NCI-H1417 treated with DMSO at 0.1 percent for 48 hours (cell line): ENCODE results near the gene SMAD5.

Source experiments
- DNase-seq: peaks from one replicate; lab custom pipeline; 2025; lab: John Stamatoyannopoulos, UW

The SMAD5 gene

DNA sequence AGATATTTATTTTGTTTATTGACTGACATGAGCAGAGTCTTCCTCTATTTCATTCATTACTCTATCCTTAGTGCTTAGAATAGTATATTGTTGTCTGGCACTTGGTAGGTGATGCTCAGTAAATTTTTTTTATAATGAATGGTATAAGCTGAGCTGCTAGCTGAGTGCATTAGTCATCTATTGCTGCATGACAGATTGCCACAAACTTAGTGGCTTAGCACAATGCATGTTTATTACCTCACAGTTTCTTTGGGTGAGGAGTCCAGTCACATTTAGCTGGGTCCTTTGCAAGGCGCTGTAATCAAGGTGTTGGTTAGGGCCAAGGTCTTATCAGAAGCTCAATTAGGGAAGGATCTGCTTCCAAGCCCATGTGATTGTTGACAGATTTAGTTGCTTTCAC is 23.1 kb downstream of the SMAD5 start:
- DNase-seq: no peak

DNA sequence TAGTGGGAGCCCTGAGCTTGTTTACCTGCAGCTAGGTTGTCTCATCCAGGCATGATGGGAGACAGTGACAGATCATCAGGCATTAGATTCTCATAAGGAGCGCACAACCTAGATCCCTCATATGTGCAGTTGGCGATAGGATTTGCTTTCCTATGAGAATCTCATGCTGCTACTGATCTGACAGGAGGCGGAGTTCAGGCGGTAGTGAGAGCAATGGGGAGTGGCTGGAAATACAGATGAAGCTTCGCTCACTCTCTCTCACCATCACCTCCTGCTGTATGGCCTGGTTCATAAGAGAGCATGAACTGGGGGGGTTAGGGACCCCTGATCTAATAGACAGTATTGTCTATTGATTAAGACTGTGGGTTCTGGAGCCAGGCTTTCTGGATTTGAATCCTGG is 24.9 kb downstream of the SMAD5 start:
- DNase-seq: no peak

DNA sequence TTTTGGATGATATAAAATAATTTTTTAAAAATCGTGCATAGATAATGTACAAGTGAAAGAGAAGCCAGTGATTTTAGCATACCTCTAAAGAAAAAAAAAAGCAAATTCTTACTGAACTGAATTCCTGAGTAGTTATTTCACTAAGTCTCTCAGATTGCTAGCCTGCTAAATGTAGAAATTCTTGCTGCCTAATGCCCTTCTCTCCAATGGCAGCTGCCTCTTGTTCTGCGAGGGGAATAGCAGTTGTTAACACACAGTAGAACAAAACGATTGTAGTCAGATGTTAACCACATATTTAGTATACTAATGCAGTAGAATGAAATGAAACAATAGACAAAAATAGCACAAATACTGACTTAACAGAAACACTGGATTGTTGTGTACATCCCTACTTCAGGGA is 26.8 kb downstream of the SMAD5 start:
- no peak for DNase-seq

DNA sequence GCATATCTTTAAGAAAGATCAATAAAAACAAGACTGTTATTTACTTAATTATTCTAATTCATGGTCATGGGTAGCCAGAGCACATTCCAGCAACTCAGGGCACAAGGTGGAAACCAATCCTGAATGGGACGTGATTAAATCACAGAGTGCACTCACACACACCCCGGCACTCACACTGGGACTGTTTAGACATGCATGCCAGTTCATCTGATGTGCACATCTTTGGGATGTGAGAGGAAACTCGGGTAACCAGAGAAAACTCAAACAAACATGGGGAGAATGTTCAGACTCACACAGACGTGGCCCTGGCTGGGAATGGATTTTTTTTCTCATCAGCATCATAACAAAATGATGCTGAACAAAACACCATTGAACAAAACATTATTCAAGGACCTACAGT is 29.4 kb downstream of the SMAD5 start:
- DNase-seq: no peak

DNA sequence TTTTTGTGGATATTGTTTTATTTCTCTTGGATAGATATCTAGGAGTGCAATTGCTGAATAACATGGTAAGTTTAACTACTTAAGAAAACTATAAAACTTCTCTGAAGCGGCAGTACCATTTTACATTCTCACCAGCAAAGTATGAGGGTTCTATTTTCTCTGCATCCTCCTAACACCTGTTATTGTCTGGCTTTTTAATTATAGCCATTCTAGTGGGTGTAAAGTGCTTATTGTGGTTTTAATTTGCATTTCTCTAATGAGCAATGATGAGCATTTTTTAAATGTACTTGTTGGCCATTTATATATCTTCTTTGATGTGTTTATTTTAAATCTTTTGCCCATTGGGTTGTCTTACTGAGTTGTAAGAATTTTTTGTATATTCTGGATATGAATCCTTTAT is 31.6 kb downstream of the SMAD5 start:
- DNase-seq: no peak

DNA sequence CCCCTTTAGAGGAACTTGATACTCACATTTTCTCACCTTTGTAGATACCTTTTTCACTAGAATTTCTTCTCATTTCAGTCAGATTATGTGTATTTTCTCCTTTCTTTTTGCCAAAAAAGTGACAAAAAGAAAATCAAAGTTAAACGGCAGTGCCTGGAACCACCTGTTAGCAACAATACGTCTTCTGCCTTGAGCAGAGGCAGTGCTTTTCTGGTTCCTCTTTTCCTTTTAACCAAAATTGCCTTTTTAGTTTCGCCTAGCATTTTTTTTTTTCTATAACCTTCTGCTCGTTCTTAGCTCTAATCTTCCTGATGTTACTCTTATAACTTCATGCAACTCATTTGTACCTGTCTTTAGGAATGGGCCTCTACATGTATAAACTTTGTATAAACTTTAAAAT is 34.3 kb downstream of the SMAD5 start:
- DNase-seq: no peak

DNA sequence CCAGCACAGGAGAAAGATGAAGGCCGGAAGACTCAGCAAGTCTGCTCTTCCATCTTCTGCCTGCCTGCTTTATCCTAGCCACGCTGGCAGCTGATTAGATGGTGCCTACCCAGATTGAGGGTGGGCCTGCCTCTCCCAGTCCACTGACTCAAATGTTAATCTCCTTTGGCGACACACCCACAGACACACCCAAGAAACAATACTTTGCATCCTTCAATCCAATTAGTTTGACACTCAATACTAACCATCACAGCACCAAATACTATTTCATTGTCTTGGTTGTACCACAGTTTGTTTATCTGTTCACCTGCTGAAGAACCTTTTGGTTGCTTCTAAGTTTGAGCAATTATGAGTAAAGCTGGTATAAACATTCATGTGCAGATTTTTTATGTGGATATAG is 36.6 kb downstream of the SMAD5 start:
- no peak for DNase-seq

DNA sequence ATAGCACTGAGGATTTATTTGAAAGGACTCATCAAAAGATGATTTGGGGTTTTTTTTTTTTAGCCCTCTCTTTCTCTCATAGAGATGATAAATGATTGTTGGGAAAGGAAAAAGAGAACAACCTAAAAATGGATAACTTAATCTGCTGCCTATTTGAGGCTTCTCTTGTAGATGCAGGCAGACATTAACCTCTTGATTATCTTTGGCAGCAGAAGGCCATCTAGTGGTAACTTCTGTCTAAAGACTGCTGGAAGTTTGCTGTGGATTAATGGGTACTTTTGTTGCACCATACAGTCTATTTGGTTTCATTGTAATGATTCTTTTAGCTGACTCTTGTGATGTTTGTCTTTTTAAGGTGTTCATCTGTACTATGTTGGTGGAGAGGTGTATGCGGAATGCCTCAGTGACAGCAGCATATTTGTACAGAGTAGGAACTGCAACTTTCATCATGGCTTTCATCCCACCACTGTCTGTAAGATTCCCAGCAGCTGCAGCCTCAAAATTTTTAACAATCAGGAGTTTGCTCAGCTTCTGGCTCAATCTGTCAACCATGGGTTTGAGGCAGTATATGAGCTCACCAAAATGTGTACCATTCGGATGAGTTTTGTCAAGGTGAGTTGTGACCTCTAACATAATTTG is 41.5 kb downstream of the SMAD5 start:
- DNase-seq: no peak

DNA sequence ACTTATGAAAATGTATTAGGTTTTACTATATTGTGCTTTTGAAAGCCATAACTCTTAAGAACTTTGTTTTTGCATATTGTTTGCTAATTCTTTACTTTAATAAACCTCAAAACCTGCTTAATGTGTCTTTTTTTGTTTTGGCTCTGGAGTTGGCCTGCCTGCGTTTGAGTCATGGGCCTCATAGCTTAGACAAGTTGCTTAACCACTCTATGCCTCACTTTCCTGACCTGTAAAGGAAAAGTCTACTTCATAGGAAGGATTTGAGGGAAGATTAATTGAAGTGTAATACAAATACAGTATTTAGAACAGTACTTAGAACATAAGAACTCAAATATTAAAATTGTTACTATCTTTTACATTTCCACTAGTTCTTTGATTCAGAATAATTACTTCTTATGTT is 50.0 kb downstream of the SMAD5 start:
- DNase-seq: no peak

DNA sequence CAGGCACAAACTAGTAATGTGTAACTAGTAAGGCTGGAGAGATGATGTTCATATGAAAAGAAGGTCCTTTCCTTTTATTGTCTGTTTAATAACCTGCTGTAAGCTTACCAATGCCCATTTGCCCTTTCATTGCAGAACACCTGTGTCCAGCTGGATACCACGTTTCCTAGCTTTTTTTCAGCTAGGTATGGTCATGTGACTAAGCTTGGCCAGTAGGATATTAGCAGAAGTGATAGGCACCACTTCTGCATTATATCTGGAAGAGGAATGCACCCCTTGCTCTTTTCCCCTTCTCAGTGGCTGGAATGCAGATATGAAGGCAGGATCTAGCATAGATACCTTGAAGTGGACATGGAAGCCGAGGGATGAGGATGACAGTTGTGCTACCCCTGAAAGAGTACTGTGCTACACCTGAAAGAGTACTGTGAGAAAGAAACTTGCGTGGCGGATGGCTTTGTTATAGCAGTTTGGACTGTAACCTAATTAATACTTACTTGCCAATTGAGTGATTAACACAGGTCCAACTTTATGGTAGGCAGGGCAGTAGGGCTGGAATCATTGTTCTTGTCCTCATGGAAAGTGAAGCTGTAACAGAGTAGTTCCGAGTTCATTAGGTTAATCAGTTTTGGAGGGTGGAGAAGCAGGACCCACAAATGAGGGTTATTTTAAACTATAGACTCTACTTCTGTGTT is 53.5 kb downstream of the SMAD5 start:
- no peak for DNase-seq

DNA sequence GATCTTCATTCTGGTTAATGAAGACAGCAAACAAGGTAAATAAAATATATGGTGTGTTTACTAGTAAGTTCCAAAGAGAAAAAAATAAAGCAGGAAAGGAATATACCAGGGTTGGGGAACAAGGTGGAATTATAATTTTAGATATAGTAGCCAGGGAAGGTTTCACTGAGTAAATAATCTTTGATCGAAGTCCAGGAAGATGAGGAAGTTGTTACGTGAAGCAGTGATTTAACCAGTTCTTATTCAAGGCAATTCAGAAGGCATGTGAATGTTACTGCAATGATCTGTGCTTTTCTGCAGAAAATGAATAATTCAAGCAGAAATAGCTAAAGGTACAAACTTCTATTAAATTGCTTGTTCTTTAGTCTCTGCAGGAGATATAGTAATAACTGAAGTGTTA is 54.2 kb downstream of the SMAD5 start:
- DNase-seq: no peak

DNA sequence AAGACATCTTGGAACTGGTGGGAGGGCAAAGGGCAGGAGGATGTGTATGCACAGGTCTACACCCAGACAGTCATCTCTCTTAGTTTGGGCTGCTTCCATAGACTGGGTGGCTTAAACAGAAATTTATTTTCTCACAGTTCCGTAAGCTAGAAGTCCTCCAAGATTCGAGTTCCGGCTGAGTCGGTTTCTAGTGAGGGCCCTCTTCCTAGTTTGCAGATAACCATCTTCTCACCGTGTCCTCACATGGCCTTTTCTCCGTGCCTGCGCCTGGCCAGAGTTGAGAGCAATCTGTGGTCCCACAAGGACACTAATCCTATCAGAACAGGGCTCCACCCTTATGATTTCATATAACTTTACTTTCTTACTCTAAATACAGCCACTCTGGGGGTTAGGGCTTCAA is 56.2 kb downstream of the SMAD5 start:
- no peak for DNase-seq

DNA sequence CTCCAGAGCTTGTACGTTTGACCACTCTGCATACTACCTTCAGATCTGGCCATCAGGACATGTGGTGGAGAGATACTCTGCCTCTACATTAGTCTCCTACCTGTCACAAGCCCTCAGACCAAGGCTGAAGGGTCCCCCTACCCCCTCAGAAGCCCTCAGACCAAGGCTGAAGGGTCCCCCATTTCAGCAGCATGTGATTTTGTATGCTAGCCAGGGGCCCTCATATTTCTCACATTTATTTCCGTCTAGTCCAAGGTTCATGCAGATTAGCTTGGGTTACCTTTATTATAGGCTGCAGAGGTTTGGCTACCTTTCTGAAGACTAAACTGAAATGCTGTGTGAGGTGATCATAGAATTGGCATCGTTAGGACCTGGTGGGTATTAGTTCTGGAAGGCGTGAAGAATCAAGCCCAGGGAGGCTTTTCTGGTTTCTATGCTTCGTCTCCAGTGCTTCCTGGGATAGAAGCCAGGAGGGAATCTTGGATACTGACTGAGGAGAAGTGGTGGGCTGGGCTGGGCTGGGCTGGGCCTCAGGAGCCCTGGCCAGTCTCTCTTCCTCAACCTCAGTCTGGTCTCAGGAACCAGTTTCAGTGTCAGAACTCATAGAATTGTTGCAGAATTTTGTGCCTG is 57.6 kb downstream of the SMAD5 start:
- DNase-seq: no peak

DNA sequence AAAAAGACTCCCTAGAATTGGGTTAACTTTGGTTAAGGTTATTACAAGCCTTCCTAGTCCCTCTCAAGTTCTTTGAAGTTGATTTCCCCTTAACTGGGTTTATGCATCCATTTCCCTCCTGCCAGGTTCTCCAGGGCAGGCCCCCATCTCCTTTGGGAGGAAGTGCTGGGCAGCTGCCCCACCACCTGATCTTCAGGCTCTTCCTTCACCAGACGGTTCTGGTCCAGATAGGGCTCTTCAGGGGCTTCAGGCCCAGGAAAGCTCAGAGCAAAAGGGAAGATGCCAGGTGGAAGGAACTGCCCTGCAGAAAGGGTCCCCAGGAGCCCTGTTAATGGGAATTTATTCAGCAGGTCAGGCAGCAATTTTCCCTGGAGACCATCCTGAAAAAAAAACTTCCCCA is 58.3 kb downstream of the SMAD5 start:
- DNase-seq: no peak

DNA sequence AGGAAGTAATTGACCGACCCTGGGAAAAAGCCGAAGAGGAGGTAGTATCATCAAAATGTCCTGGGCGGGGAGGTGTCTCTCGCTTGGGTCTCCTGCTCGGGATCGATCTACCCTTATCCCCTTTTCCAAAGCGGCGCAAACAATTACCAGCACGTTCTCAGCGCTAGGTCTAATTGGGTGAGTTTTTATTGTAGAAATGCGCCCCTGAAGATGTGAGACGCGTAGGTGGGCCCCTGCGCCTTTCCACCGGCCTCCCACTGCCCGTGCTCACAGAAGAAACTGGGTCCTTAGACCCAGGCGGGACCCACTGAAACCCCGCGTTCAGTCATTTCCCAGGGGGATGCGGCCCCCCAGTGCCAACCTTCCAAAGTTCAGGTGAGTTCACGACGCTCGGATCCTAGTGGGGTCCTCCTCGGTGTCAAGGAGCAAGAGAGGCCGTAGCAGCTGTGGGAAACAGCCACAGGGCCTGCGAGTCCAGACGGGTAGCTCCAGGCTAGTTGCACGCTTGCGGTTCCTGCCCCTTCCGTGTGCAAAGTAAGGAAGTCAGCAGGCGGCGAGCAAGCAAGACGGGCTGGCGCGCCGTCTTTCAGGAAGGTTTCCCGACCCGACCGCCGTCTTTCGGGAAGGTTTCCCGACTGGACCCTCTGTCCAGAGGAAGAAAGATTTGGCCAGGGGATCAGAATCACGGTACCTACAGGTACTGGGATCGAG is 58.8 kb downstream of the SMAD5 start:
- DNase-seq: no peak

DNA sequence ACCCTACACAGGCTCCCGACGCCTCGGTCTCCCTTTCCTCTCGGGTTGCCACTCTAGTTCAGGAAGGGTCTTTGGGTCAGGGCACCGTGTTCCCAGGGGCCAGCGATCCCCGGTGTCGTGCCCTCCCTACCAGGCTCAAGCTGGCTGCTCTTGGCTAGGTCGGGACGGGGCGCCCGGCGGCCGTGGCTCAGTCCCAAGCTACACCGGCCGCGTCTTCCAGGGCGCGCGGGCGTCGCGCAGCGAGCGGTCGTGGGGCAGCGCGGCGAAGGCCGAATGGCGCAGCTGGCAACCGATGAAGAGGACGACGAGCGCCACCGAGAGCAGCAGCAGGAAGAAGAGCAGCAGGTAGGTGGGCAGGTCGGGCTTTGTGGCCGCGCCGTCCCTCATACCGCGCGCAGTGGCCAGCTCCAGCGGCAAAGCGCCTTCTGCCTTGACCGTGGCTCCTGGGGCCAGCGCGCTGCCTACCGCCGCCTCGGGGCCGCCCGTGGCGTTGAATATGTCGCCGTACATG is 59.4 kb downstream of the SMAD5 start:
- no peak for DNase-seq

DNA sequence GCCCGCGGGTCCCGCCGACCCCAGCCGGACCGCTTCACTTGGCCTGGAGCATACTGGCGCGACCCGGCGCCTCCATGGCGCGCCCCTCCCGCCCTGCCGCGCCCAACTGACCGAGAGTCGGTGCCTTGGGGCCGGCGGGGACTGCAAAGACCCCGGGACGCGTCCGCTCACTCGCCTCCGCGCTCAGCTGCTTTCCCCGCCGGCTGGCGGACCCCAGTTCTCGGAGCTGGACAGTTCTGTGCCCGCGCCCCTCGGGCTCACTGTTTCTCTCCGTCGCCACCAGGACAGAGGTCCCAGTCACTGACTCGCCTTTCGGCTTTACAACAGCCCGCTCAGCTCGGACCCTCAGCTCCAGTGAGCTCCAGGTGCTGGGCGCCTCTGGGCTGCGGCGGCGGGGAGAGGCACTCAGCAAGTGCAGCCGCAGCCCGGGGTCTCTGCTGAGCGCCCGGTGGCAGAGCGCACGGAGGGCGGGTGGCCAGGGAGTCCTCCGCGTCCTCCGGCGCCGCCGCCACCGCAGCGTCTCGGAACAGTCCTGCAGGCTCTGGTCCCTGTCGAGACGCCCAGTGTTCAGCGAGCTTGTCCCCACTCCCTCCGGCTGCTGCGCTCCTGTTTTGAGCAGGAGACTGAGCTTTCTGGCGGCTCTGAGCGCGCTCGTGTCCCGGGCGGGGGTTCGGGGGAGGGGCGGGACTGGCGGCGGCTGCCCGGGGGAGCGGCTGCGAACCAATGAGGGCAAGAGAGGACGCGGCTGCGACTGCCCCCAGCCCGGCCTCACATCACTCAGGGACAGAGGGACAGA is 60.1 kb downstream of the SMAD5 start, which contains the start of gene SMIM32:
Gene SMIM32 (minus strand): TSS at position 637 of the 796 bp plus-strand sequence. CDS start 638 bp downstream, outside the sequence.
- DNase-seq: no peak

DNA sequence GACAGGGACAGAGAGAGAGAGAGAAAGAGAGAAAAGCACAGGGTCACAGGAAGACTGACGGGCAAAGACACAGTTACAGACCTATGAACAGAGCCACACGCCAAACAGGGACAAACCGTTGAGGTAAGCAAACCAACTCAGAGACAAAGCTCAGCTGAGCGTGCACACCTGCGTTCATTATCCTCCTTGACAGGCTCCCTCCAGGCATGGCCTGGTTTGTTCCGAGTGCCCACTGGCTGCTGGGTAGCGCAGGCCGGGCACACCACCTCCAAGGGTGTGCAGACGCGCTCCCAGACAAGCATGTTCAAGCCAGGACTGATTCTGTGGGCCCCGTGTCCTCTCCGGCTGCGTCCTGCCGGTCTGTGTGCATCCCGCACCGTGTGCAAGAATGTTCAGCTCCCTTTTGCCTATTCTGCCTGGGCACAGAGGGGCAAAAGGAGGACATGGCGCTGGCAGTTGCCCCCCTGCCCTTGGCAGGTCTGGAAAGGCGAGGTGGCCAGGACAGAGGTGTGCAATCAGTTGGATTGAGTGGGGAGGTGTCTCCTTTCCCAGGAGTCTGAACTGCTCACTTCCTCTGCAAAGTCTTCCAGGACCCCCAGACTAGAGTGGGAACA is 60.8 kb downstream of the SMAD5 start:
- no peak for DNase-seq

DNA sequence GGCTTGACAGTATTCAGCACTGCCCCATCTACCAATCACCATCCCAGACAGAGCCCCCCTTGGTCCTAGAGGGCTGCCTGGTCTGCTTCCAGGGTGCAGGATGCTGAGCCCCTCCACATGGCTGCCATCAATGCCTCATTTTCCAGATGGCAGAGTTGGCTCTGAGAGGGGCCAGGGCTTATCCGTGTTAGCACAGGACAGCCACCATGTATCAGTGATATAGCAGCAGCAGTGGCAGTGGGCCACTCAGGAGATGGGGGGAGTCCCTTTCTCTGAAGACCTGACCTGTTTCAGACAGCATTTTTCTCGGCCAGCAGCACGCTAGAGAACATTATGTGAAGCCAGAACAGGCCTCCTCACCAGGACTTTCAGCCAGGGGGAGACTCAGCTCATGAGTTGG is 61.9 kb downstream of the SMAD5 start:
- DNase-seq: no peak

DNA sequence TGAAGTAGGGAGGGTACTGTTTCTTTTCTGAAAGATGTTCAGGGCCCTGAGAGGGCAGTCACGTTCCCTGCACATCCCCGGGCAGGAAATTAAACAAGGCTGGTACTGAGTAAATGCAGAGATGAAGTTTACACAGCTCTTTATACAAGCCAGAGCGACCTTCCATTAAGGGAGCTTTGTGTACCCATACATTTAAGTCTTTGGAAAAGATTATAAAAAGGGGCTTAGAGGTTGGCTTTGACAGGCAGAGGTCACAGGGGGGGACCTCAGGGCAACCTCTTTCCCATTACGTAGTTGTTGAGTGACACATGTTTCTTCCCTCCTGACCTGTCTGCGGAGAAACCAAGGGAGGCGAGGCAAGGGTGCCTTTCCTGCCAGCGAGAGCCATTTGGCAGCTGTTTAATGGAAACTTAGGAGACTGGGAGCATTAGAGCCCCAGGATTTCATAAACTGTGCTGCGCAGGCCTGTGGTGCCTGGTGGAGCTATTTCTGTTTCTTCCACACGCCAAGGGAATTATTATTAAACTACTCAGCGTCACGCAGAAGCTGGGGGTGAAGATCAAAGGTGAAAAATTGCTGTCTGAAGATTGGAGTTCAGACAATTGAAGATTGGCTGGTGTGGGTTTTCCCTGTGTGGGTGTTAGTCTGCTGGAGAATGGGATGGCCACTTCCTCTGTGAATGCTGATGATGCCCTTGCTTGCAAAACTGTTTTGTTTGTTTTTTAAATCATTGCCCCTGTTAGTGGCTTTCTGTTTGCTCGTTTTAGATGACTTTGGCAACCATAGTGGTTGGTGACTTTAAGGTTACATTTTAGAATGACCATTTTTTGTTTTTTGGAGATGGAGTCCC is 63.6 kb downstream of the SMAD5 start:
- DNase-seq: no peak
